ENCODE results near the gene JDP2. TPM values are rescaled to one million over a fixed set of nuclear protein-coding genes. Genes with fewer than 3 reads are reported as not detected.

Gene JDP2
- total RNA-seq, 1 donor from 2014 or later: 79.5 TPM

GRCh38 chr14:75391953-75392352, 35.9 kb upstream of the JDP2 start:
- peaks cover 3% of the 10 kb centered on the region for H3K27me3 ChIP-seq (ENCODE audit: insufficient read depth, low read length)
- H3K4me1 ChIP-seq (ENCODE audit: insufficient read depth, low read length): no peaks in the 10 kb centered on the region
- H3K27ac ChIP-seq (ENCODE audit: low read depth, low read length): no peak overlapping the region
- no peak overlapping the region for H3K4me3 Mint-ChIP-seq (ENCODE audit: unreplicated experiment)
- H3K79me2 ChIP-seq (ENCODE audit: insufficient read depth, low read length): no peaks in the 10 kb centered on the region
- peaks cover 22% of the 10 kb centered on the region for H3K27me3 Mint-ChIP-seq (ENCODE audit: low read depth, unreplicated experiment)
- no peak overlapping the region for H3K4me2 ChIP-seq (ENCODE audit: low read length)
- no peak for DNase-seq (ENCODE audit: low read depth)
- no peak overlapping the region for H3K9ac ChIP-seq (ENCODE audit: low read length)
- no peak for FAIRE-seq
- H3K9me3 ChIP-seq (ENCODE audit: insufficient read depth, low read depth, low read length): no peaks in the 10 kb centered on the region
- H3K36me3 Mint-ChIP-seq (ENCODE audit: low read depth, unreplicated experiment): no peaks in the 10 kb centered on the region
- no peak for TF ChIP-seq EZH2 (IDR thresholded peaks at IDR 0.05; ENCODE audit: insufficient read depth, low read length)
- no peak for TF ChIP-seq CTCF (IDR thresholded peaks at IDR 0.05; ENCODE audit: insufficient read depth, low read depth, low read length)
- H3K9me3 Mint-ChIP-seq (ENCODE audit: unreplicated experiment): peaks cover 2% of the 10 kb centered on the region
- H3K4me3 ChIP-seq (ENCODE audit: insufficient read depth, low read depth, low read length): no peak overlapping the region
- no peaks in the 10 kb centered on the region for H3K36me3 ChIP-seq (ENCODE audit: insufficient read depth, low read length)
- no peak overlapping the region for H3K27ac Mint-ChIP-seq (ENCODE audit: unreplicated experiment)
- H4K20me1 ChIP-seq (ENCODE audit: insufficient read depth, low read length): no peaks in the 10 kb centered on the region
- no peak overlapping the region for H2AFZ ChIP-seq (ENCODE audit: low read depth, low read length)
- H3K4me1 Mint-ChIP-seq (ENCODE audit: low read depth, unreplicated experiment): no peaks in the 10 kb centered on the region

GRCh38 chr14:75392686-75393641, 34.9 kb upstream of the JDP2 start:
- Histone ChIP-seq H3K36me3 (ENCODE audit: insufficient read depth, low read length) (no peaks in the 10 kb centered on the region), H3K4me3 (ENCODE audit: insufficient read depth, low read depth, low read length) (no peak overlapping the region), H3K27me3 (ENCODE audit: insufficient read depth, low read length) (peaks cover 6% of the 10 kb centered on the region), H4K20me1 (ENCODE audit: insufficient read depth, low read length) (no peaks in the 10 kb centered on the region), H3K9ac (ENCODE audit: low read length) (no peak overlapping the region), H3K79me2 (ENCODE audit: insufficient read depth, low read length) (no peaks in the 10 kb centered on the region), H3K27ac (ENCODE audit: low read depth, low read length) (no peak overlapping the region), H3K9me3 (ENCODE audit: insufficient read depth, low read depth, low read length) (no peaks in the 10 kb centered on the region), H3K4me2 (ENCODE audit: low read length) (no peak overlapping the region), H3K4me1 (ENCODE audit: insufficient read depth, low read length) (no peaks in the 10 kb centered on the region), H2AFZ (ENCODE audit: low read depth, low read length) (no peak overlapping the region)
- Mint-ChIP-seq H3K27me3 (ENCODE audit: low read depth, unreplicated experiment) (peaks cover 22% of the 10 kb centered on the region), H3K4me3 (ENCODE audit: unreplicated experiment) (no peak overlapping the region), H3K4me1 (ENCODE audit: low read depth, unreplicated experiment) (peaks cover 3% of the 10 kb centered on the region), H3K9me3 (ENCODE audit: unreplicated experiment) (peaks cover 2% of the 10 kb centered on the region), H3K36me3 (ENCODE audit: low read depth, unreplicated experiment) (no peaks in the 10 kb centered on the region), H3K27ac (ENCODE audit: unreplicated experiment) (no peak overlapping the region)
- TF ChIP-seq EZH2 (IDR thresholded peaks at IDR 0.05; ENCODE audit: insufficient read depth, low read length) (no peak), CTCF (IDR thresholded peaks at IDR 0.05; ENCODE audit: insufficient read depth, low read depth, low read length) (no peak)
- DNase-seq (ENCODE audit: low read depth) (no peak), FAIRE-seq (no peak)

GRCh38 chr14:75393794-75394193, 34.0 kb upstream of the JDP2 start:
- TF ChIP-seq CTCF (IDR thresholded peaks at IDR 0.05; ENCODE audit: insufficient read depth, low read depth, low read length): no peak
- TF ChIP-seq EZH2 (IDR thresholded peaks at IDR 0.05; ENCODE audit: insufficient read depth, low read length): no peak
- Histone ChIP-seq H3K4me1 (ENCODE audit: insufficient read depth, low read length) (no peaks in the 10 kb centered on the region), H2AFZ (ENCODE audit: low read depth, low read length) (no peak overlapping the region), H3K36me3 (ENCODE audit: insufficient read depth, low read length) (no peaks in the 10 kb centered on the region), H4K20me1 (ENCODE audit: insufficient read depth, low read length) (no peaks in the 10 kb centered on the region), H3K79me2 (ENCODE audit: insufficient read depth, low read length) (no peaks in the 10 kb centered on the region), H3K27ac (ENCODE audit: low read depth, low read length) (no peak overlapping the region), H3K4me3 (ENCODE audit: insufficient read depth, low read depth, low read length) (no peak overlapping the region), H3K9ac (ENCODE audit: low read length) (no peak overlapping the region), H3K4me2 (ENCODE audit: low read length) (no peak overlapping the region), H3K9me3 (ENCODE audit: insufficient read depth, low read depth, low read length) (no peaks in the 10 kb centered on the region), H3K27me3 (ENCODE audit: insufficient read depth, low read length) (peaks cover 6% of the 10 kb centered on the region)
- Mint-ChIP-seq H3K9me3 (ENCODE audit: unreplicated experiment) (peaks cover 5% of the 10 kb centered on the region), H3K27me3 (ENCODE audit: low read depth, unreplicated experiment) (peaks cover 23% of the 10 kb centered on the region), H3K4me3 (ENCODE audit: unreplicated experiment) (no peak overlapping the region), H3K36me3 (ENCODE audit: low read depth, unreplicated experiment) (no peaks in the 10 kb centered on the region), H3K27ac (ENCODE audit: unreplicated experiment) (no peak overlapping the region), H3K4me1 (ENCODE audit: low read depth, unreplicated experiment) (peaks cover 3% of the 10 kb centered on the region)
- DNase-seq (ENCODE audit: low read depth): no peak
- no peak for FAIRE-seq
